ENCODE data around the gene ZC3H7A. TPM values are rescaled to one million over a fixed set of nuclear protein-coding genes. Genes with fewer than 3 reads are reported as not detected.
A peak's percentile ranks its signal among the peaks of the same experiment; 100 is the strongest.

Gene ZC3H7A
- total RNA-seq, 1 experiment from 2014 or later, result 43.1 TPM

- no peak overlapping the region for H2BK20ac ChIP-seq (ENCODE audit: low read depth, low read length, poor library complexity, severe bottlenecking)
- no peak overlapping the region for H2BK5ac ChIP-seq (ENCODE audit: insufficient read length, low read length)
- Mint-ChIP-seq H3K4me1 (peaks cover 25 to 26% of the 10 kb centered on the region in 2 experiments), H3K27me3 (ENCODE audit: low read depth) (no peaks in the 10 kb centered on the region), H3K27ac (peak overlapping the region; percentile 6 to 95 (median 80); a peak in 5 of 7 replicates), H3K4me3 (peak overlapping the region; percentile 83 to 97), H3K9me3 (no peaks in the 10 kb centered on the region), H3K36me3 (ENCODE audit: insufficient read depth in 1 of 3, low read depth in 3 of 3) (peaks cover 0 to 7% (median 2%) of the 10 kb centered on the region in 3 experiments; a peak in 3 of 7 replicates)
- no peak overlapping the region for H2BK120ac ChIP-seq (ENCODE audit: low read depth, low read length, poor library complexity, severe bottlenecking)
- no peaks in the 10 kb centered on the region for H3K9me3 ChIP-seq (ENCODE audit: control insufficient read depth, low read depth, low read length)
- H4K20me1 ChIP-seq (ENCODE audit: control insufficient read depth, insufficient read depth, insufficient read length), result no peaks in the 10 kb centered on the region
- no peak overlapping the region for H3K23ac ChIP-seq (ENCODE audit: insufficient read length, low read depth, low read length)
- peaks cover 6% of the 10 kb centered on the region for H3K23me2 ChIP-seq (ENCODE audit: insufficient read length, low read depth, low read length, poor library complexity, severe bottlenecking)
- no peak overlapping the region for H2BK12ac ChIP-seq (ENCODE audit: insufficient read length, low read depth, low read length)
- no peak overlapping the region for H3K27ac ChIP-seq (ENCODE audit: insufficient read length, low read depth, low read length)
- no peaks in the 10 kb centered on the region for H3K27me3 ChIP-seq (ENCODE audit: insufficient read depth, low read length)
- peak overlapping the region; percentile 27 for H3K14ac ChIP-seq (ENCODE audit: insufficient read depth, low read length)
- WGBS (ENCODE audit: extremely low coverage, insufficient read length, low lambda C conversion rate), result no CpG with 5 or more reads among the region's 37 CpGs
- no peak overlapping the region for H3K18ac ChIP-seq (ENCODE audit: insufficient read length, low read depth, low read length)
- no peak overlapping the region for H2BK15ac ChIP-seq (ENCODE audit: low read depth, low read length)
- no peak overlapping the region for H4K5ac ChIP-seq (ENCODE audit: insufficient read length, low read depth, low read length)
- H2AK5ac ChIP-seq (ENCODE audit: insufficient read length, low read length), result no peak overlapping the region
- H3K79me1 ChIP-seq (ENCODE audit: insufficient read depth, low read depth, low read length, poor library complexity, severe bottlenecking), result peaks cover 4% of the 10 kb centered on the region
- peak overlapping the region; percentile 61 for H3K9ac ChIP-seq (ENCODE audit: extremely low read depth, insufficient read length, low read length)
- H3K4me1 ChIP-seq (ENCODE audit: insufficient read depth, low read length), result no peaks in the 10 kb centered on the region
- H2AFZ ChIP-seq (ENCODE audit: low read length), result no peak overlapping the region
- no peak overlapping the region for H4K8ac ChIP-seq (replicated peaks; ENCODE audit: insufficient read length, low read depth, low read length)
- TF ChIP-seq CTCF (conservative IDR thresholded peaks at IDR 0.05), result no peak
- peak overlapping the region; percentile 58 for H3K4me2 ChIP-seq (ENCODE audit: insufficient read depth, insufficient read length, low read length)
- H3K79me2 ChIP-seq (ENCODE audit: insufficient read depth, low read length), result 0 out of 2 replicates have a peak, but pooled peaks cover 4% of the 10 kb centered on the region
- DNase-seq, result peak; percentile 50
- no peak overlapping the region for H3T11ph ChIP-seq (ENCODE audit: low read length)
- H3K4ac ChIP-seq (ENCODE audit: low read depth, low read length), result no peak overlapping the region
- H3K56ac ChIP-seq (ENCODE audit: insufficient read length, low read depth, low read length), result no peak overlapping the region
- no peak overlapping the region for H4K91ac ChIP-seq (ENCODE audit: insufficient read length, low read depth, low read length)
Measured at GRCh38 chr16:11742093-11742535, 54.9 kb downstream of the ZC3H7A start.
